K562 (cell line): ENCODE results near the gene NEU1. TPM values are rescaled to one million over a fixed set of nuclear protein-coding genes. Genes with fewer than 3 reads are reported as not detected.
A peak's percentile ranks its signal among the peaks of the same experiment; 100 is the strongest.

Source experiments
- ADNP ChIP-seq: fragments of 200-800 bp; sonication (Bioruptor generic); IDR thresholded peaks from 2 replicates; pipeline ENCODE4 v1.6.1; 2016; ENCODE audit warnings: missing genetic modification characterization, missing compliant biosample characterization
- ATF2 ChIP-seq: sonication (generic); formaldehyde crosslinking; IDR thresholded peaks from 2 replicates; pipeline ENCODE4 v1.8.1; 2022; ENCODE audit warnings: missing genetic modification reagents
- CBFA2T3 ChIP-seq: fragments of 450-650 bp; IDR thresholded peaks from 2 replicates; pipeline ENCODE4 v1.6.1; 2017
- DPF2 ChIP-seq: fragments of 450-650 bp; IDR thresholded peaks from 2 replicates; pipeline ENCODE4 v1.6.1; 2016
- E2F4 ChIP-seq: sonication (generic); formaldehyde crosslinking; IDR thresholded peaks from 2 replicates; pipeline ENCODE4 v1.8.0; 2022; ENCODE audit warnings: mild to moderate bottlenecking, low read depth, missing genetic modification reagents
- FOXK1 ChIP-seq: sonication (generic); formaldehyde crosslinking; IDR thresholded peaks from 2 replicates; pipeline ENCODE4 v1.8.0; 2022; ENCODE audit warnings: missing genetic modification reagents, mild to moderate bottlenecking, borderline replicate concordance
- GATAD2B ChIP-seq: fragments of 450-650 bp; IDR thresholded peaks from 2 replicates; pipeline ENCODE4 v1.6.1; 2017; ENCODE audit warnings: mild to moderate bottlenecking, borderline replicate concordance
- HNRNPH1 ChIP-seq: fragments of 200-400 bp; formaldehyde crosslinking; optimal IDR thresholded peaks from 2 replicates; pipeline ENCODE3; 2017; ENCODE audit warnings: low read depth, mild to moderate bottlenecking, low read length, moderate library complexity
- KLF6 ChIP-seq: fragments of 250-450 bp; sonication (Bioruptor Pico); IDR thresholded peaks from 2 replicates; pipeline ENCODE4 v1.4.0; 2020; ENCODE audit warnings: mild to moderate bottlenecking, moderate library complexity, borderline replicate concordance
- L3MBTL2 ChIP-seq: fragments of 450-650 bp; IDR thresholded peaks from 2 replicates; pipeline ENCODE4 v1.6.1; 2016; ENCODE audit warnings: mild to moderate bottlenecking, moderate library complexity
- MECOM ChIP-seq: fragments of 250-450 bp; sonication (Bioruptor Pico); IDR thresholded peaks from 2 replicates; pipeline ENCODE4 v1.8.0; 2022; ENCODE audit warnings: inconsistent platforms
- MTA3 ChIP-seq: fragments of 450-650 bp; formaldehyde crosslinking; IDR thresholded peaks from 2 replicates; pipeline ENCODE4 v1.6.1; 2017; ENCODE audit warnings: mild to moderate bottlenecking, borderline replicate concordance
- PHB ChIP-seq: fragments of 250-450 bp; sonication (Bioruptor Pico); IDR thresholded peaks from 2 replicates; pipeline ENCODE4 v1.5.0; 2021
- PKNOX1 ChIP-seq: fragments of 450-650 bp; IDR thresholded peaks from 2 replicates; pipeline ENCODE4 v1.6.1; 2016
- POLR3A ChIP-seq: IDR thresholded peaks from 2 replicates; pipeline ENCODE4 v1.6.1; 2011; ENCODE audit warnings: borderline replicate concordance, mild to moderate bottlenecking, moderate library complexity; ENCODE audit not compliant: insufficient read length, insufficient read depth; ENCODE audit errors: extremely low read depth
- PTTG1 ChIP-seq: fragments of 450-650 bp; IDR thresholded peaks from 2 replicates; pipeline ENCODE4 v1.6.1; 2016; ENCODE audit warnings: low read depth, mild to moderate bottlenecking, missing genetic modification characterization, missing compliant biosample characterization
- RHOXF2B ChIP-seq: fragments of 250-450 bp; sonication (Bioruptor Pico); conservative IDR thresholded peaks from 2 replicates; pipeline ENCODE4 v1.5.1; 2021
- SAP30 ChIP-seq: fragments of 200-600 bp; sonication (generic); IDR thresholded peaks from 2 replicates; pipeline ENCODE4 v1.6.1; 2012; ENCODE audit warnings: borderline replicate concordance, low read depth, mild to moderate bottlenecking, moderate library complexity, low read length, control low read depth, inconsistent platforms; ENCODE audit not compliant: insufficient read depth, poor library complexity, severe bottlenecking
- TEAD2 ChIP-seq: fragments of 450-650 bp; IDR thresholded peaks from 2 replicates; pipeline ENCODE4 v1.6.1; 2016; ENCODE audit warnings: missing genetic modification characterization, control low read depth, missing compliant biosample characterization
- TFAP4 ChIP-seq: sonication (generic); formaldehyde crosslinking; IDR thresholded peaks from 2 replicates; pipeline ENCODE4 v1.8.0; 2022; ENCODE audit warnings: missing genetic modification reagents, mild to moderate bottlenecking, moderate library complexity, borderline replicate concordance
- XRCC4 ChIP-seq: IDR thresholded peaks from one replicate; pipeline ENCODE4 v1.6.1; 2011; ENCODE audit not compliant: insufficient read depth, insufficient read length; ENCODE audit errors: extremely low read depth
- ZNF121 ChIP-seq: sonication (generic); formaldehyde crosslinking; conservative IDR thresholded peaks from 2 replicates; pipeline ENCODE4 v1.8.0; 2022; ENCODE audit warnings: missing genetic modification reagents
- ZNF217 ChIP-seq: sonication (generic); formaldehyde crosslinking; IDR thresholded peaks from 2 replicates; pipeline ENCODE4 v1.8.0; 2022; ENCODE audit warnings: mild to moderate bottlenecking, missing genetic modification reagents
- ZNF274 ChIP-seq: IDR thresholded peaks from 2 replicates; pipeline ENCODE4 v1.6.1; 2011; ENCODE audit warnings: low read depth, mild to moderate bottlenecking, low read length, moderate library complexity, borderline replicate concordance
- ZNF311 ChIP-seq: fragments of 250-450 bp; sonication (Bioruptor Pico); IDR thresholded peaks from 2 replicates; pipeline ENCODE4 v1.4.0; 2020; ENCODE audit warnings: mild to moderate bottlenecking, moderate library complexity
- polyA plus RNA-seq, 8 experiments: library from polyadenylated mRNA; depleted of rRNA in 4 of 8; stranded (reverse) in 5 of 8; unstranded in 3 of 8; fragments of >200 nt; fragmentation: Nextera tagmentation in 2 of 8; fragmentation: Illumina TruSeq in 1 of 8; extraction: Ambion mirVana in 2 of 8; extraction: Trizol in 1 of 8; gene quantifications; 2 replicates each; pipeline versions ENCODE4 v1.2.1 to v1.2.3, GENCODE V29; 2011 to 2014; ENCODE audit warnings: inconsistent platforms in 1 of 8, missing spikeins in 1 of 8
- total RNA-seq, 7 experiments: library from RNA; depleted of rRNA in 6 of 7; stranded (reverse); fragments of >200 nt in 6 of 7; fragmentation: Illumina TruSeq in 2 of 7; extraction: Trizol in 2 of 7; gene quantifications; 2 replicates each; pipeline versions ENCODE4 v1.2.1 to v1.2.3, GENCODE V29; 2011 to 2021; ENCODE audit warnings: low replicate concordance in 1 of 7

Gene NEU1
- total and polyA plus RNA-seq, 9 of the 15 experiments (the other 6 are each of a cell fraction or from before 2014, with no cell fraction given) = 14.8 to 67.8 (median 51.0) TPM

- TF ChIP-seq XRCC4 (no peak), HNRNPH1 (no peak), CBFA2T3 (no peak), POLR3A (no peak), RHOXF2B (CRISPR knock-in tag) (no peak), E2F4 (CRISPR knock-in tag) (peak; percentile 71; the same call in 1 of the 2 replicates), MTA3 (peak; percentile 100), PTTG1 (tag) (no peak), ATF2 (no peak), ZNF217 (CRISPR knock-in tag) (no peak), MECOM (CRISPR knock-in tag) (peak; percentile 87), ZNF274 (no peak), TEAD2 (no peak), KLF6 (0 out of 2 replicates have a peak, but pooled peaks have one; percentile 28), GATAD2B (no peak), ZNF311 (CRISPR knock-in tag) (no peak), PHB (peak; percentile 95; the same call in 1 of the 2 replicates), DPF2 (no peak), ZNF121 (CRISPR knock-in tag) (no peak), ADNP (tag) (no peak), FOXK1 (peak; percentile 83; the same call in 1 of the 2 replicates), SAP30 (peak; percentile 85), PKNOX1 (peak; percentile 86), L3MBTL2 (peak; percentile 77), TFAP4 (CRISPR knock-in tag) (peak; percentile 83)
These were observed 47.4 kb downstream of the NEU1 start, which contains the start of the genes HSPA1A and HSPA1L (continued) for GRCh38 chr6:31815025-31815838.
